Progenitor cell of endocrine pancreas (in vitro differentiated cells): ENCODE measurements around the gene RNF5. TPM values are rescaled to one million over a fixed set of nuclear protein-coding genes. Genes with fewer than 3 reads are reported as not detected.
"Not testable (repeated sequence)": the region's sequence is repeated elsewhere in the genome, so short reads cannot be mapped to it uniquely, and the experiment has no call there.

Experiments
- DNase-seq: peaks from one replicate; pipeline ENCODE4 v3.0.0; 2021; ENCODE audit warnings: low spot score; ENCODE audit not compliant: unreplicated experiment
- H3K27ac Mint-ChIP-seq: 2 replicates; pipeline ENCODE4 v1.8.0; 2021; ENCODE audit warnings: mild to moderate bottlenecking, moderate library complexity, mixed read lengths
- H3K27me3 Mint-ChIP-seq: 2 replicates; pipeline ENCODE4 v1.8.0; 2021; ENCODE audit warnings: mixed read lengths
- H3K36me3 Mint-ChIP-seq: 2 replicates; pipeline ENCODE4 v1.8.0; 2022; ENCODE audit warnings: mixed read lengths; ENCODE audit not compliant: insufficient read depth
- H3K4me1 Mint-ChIP-seq: 2 replicates; pipeline ENCODE4 v1.8.0; 2021; ENCODE audit warnings: low read depth, mixed read lengths
- H3K4me3 Mint-ChIP-seq: 2 replicates; pipeline ENCODE4 v1.8.0; 2021; ENCODE audit warnings: low read depth, mild to moderate bottlenecking, moderate library complexity, mixed read lengths
- H3K9me3 Mint-ChIP-seq: 2 replicates; pipeline ENCODE4 v1.8.0; 2021; ENCODE audit warnings: low read depth, mixed read lengths
- CTCF ChIP-seq: fragments of 200-600 bp; sonication (generic); IDR thresholded peaks from one replicate; pipeline ENCODE4 v1.5.0; 2021; ENCODE audit warnings: antibody characterized with exemption, mild to moderate bottlenecking; ENCODE audit not compliant: unreplicated experiment
- total RNA-seq: library from RNA; stranded (reverse); gene quantifications from 2 replicates; pipeline ENCODE4 v1.2.1, GENCODE V29; 2021

Gene RNF5
- total RNA-seq, 1 donor from 2014 or later = 92.2 TPM

- Mint-ChIP-seq H3K9me3 (peaks cover 7% of the 10 kb centered on the region), H3K36me3 (no peaks in the 10 kb centered on the region), H3K27ac (no peak overlapping the region), H3K4me1 (no peaks in the 10 kb centered on the region), H3K27me3 (peaks cover 11% of the 10 kb centered on the region), H3K4me3 (no peak overlapping the region)
- no peak for TF ChIP-seq CTCF
- DNase-seq = no peak
Measured at GRCh38 chr6:32208996-32209395, 30.8 kb downstream of the RNF5 start.

DNA sequence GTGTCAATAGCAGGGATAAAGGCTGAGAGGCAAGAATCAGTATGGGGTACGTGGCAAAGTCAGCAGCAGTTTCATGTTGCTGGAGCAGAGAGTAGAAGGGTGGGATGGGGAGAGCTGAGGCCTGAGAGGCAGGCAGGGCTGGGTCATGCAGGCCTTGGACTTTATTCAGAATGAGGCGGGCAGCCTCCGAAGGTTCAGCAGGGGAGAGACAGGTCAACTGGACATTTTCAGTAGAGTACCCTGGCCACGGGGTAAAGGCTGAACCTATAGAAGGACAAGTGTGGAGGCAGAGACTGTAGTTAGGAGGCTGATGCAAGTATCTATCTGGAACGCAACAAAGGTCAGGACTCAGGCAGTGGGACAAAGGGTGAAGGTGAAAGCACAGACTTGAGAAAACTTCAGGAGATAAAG is 32.0 kb downstream of the RNF5 start:
- Mint-ChIP-seq H3K4me1 (no peaks in the 10 kb centered on the region), H3K27ac (peak overlapping the region; percentile 15), H3K27me3 (peaks cover 8% of the 10 kb centered on the region), H3K4me3 (no peak overlapping the region), H3K36me3 (no peaks in the 10 kb centered on the region), H3K9me3 (peaks cover 7% of the 10 kb centered on the region)
- TF ChIP-seq CTCF = no peak
- DNase-seq = no peak

- not testable (repeated sequence) for H3K36me3 Mint-ChIP-seq, H3K4me3 Mint-ChIP-seq, H3K4me1 Mint-ChIP-seq, H3K9me3 Mint-ChIP-seq, DNase-seq, H3K27ac Mint-ChIP-seq
- peaks cover 13% of the 10 kb centered on the region for H3K27me3 Mint-ChIP-seq
Measured at GRCh38 chr6:32211432-32211831, 33.2 kb downstream of the RNF5 start.

DNA sequence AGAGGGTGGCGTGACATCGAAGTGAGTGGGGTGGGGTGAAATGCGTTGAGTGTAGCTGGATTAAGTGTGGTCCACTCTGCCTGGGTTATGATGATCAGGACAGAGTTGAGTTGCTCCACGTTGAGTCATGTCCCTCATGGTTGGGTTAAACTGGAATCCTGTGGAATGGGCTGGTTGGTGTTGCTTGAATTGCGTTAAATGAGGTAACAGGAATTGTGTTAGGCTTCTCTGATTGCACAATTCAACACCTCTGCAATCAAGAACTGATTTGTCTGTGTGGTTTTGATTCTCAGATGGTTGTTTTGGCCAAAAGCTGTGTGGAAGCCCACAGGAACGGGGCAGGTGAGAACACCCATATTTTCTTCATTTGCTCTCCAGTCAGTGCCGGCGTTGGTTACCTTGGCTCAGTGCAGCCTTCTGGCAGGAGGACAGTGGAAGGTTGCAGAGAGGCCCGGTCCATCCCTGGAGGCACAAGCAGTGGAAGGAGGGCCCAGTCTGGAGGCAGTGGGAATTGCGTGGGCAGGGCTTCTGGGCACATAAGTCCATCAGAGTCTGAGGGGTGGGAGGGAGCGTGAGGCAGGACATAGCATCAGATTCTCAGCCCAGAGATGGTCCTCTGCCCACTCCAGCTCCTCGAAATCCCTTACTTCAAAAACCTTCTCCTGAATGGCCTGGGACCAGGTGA is 34.0 kb downstream of the RNF5 start:
- no peaks in the 10 kb centered on the region for H3K9me3 Mint-ChIP-seq
- DNase-seq = no peak
- H3K4me1 Mint-ChIP-seq = no peaks in the 10 kb centered on the region
- no peaks in the 10 kb centered on the region for H3K36me3 Mint-ChIP-seq
- TF ChIP-seq CTCF = no peak
- H3K27ac Mint-ChIP-seq = no peak overlapping the region
- peaks cover 13% of the 10 kb centered on the region for H3K27me3 Mint-ChIP-seq
- H3K4me3 Mint-ChIP-seq = no peak overlapping the region

GRCh38 chr6:32213649-32214048 is 35.4 kb downstream of the RNF5 start:
- no peak overlapping the region for H3K27ac Mint-ChIP-seq
- no peak for TF ChIP-seq CTCF
- H3K36me3 Mint-ChIP-seq = no peaks in the 10 kb centered on the region
- H3K27me3 Mint-ChIP-seq = peaks cover 21% of the 10 kb centered on the region
- no peaks in the 10 kb centered on the region for H3K9me3 Mint-ChIP-seq
- H3K4me3 Mint-ChIP-seq = no peak overlapping the region
- no peaks in the 10 kb centered on the region for H3K4me1 Mint-ChIP-seq
- DNase-seq = no peak

DNA sequence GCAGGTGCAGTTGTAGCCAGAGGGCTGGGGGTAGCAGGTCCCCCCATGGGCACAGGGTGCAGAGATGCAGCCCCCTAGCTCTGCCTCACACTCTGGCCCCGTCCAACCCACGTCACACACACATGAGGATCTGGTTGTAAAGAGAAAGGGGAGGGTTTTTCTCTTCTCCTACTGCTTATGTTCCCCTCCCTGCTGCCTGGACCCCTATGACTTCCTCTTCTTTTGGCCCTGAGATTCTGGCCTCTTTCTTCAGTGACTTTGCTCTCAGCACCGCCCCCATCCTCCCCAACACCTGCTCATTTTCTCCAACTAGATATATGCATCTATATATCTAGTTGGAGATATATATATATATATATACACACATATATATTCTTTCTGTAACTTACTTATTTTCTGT is 35.9 kb downstream of the RNF5 start:
- Mint-ChIP-seq H3K27me3 (peaks cover 25% of the 10 kb centered on the region), H3K27ac (no peak overlapping the region), H3K4me1 (no peaks in the 10 kb centered on the region), H3K9me3 (no peaks in the 10 kb centered on the region), H3K4me3 (no peak overlapping the region), H3K36me3 (no peaks in the 10 kb centered on the region)
- TF ChIP-seq CTCF = no peak
- DNase-seq = no peak
